Lower leg skin (tissue), 4 donors: ENCODE measurements around the gene TMEM131L. TPM values are rescaled to one million over a fixed set of nuclear protein-coding genes. Genes with fewer than 3 reads are reported as not detected.

Source experiments
- DNase-seq, 2 donors: peaks; one replicate each; pipeline ENCODE4 v3.0.0-alpha.2; 2019; ENCODE audit warnings: low spot score in 2 of 2
- H3K4me3 ChIP-seq: fragments of 200-600 bp; sonication (generic); 2 replicates; pipeline ENCODE4 v1.5.1; 2017; ENCODE audit warnings: mild to moderate bottlenecking, low read depth; ENCODE audit not compliant: poor library complexity, severe bottlenecking
- POLR2A ChIP-seq, 2 donors: fragments of 450-650 bp; IDR thresholded peaks; one replicate each; pipeline ENCODE4 v1.6.1; 2016 to 2017; ENCODE audit warnings: antibody characterized with exemption in 2 of 2, mild to moderate bottlenecking in 1 of 2, moderate library complexity in 1 of 2
- WGBS, 2 donors: methylation state at CpG; one replicate each; pipeline ENCODE4 v1.1.5; 2018; 5-methylcytosine and 5-hydroxymethylcytosine counted together
- intact Hi-C: fragments of 100-400 bp; cut with DNase I; formaldehyde crosslinking; loops from one replicate; pipeline ENCODE4 v1.15.0; 2023; ENCODE audit warnings: low total_unique reads
- total RNA-seq, 4 donors: library from RNA; depleted of rRNA; stranded (reverse); fragments of >200 nt; gene quantifications; one replicate each; pipeline ENCODE4 v1.1.0, GENCODE V29; 2016
- TF ChIP-seq, protein P1 (sequence below), 3 donors: fragments of 450-650 bp; IDR thresholded peaks; one replicate each; pipeline ENCODE4 v1.5.1; 2016; ENCODE audit warnings: antibody characterized with exemption in 3 of 3, mild to moderate bottlenecking in 3 of 3, moderate library complexity in 2 of 3

Gene TMEM131L
- total RNA-seq, 4 donors from 2014 or later: 8.3 to 15.9 (median 12.1) TPM

DNA sequence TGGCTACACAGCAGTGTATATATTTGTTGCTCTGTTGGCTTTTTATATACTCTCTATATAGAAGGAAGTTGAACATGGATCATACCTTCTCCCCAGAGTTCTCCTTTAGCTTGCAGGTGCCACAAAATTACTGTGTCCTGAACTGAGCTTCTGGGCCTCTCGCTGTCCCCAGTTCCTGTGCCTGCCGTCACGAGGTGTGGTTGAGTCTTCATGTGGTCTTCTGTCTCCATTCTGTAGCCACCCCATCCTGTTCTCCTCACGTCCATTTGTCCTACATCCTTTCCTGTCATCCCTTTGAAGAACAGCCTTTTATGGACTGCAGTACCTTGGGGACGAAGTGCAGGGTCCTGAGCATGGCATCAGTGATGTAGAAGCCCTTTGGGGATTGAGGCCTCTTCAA is 14.5 kb downstream of the TMEM131L start:
- no peak overlapping the region for H3K4me3 ChIP-seq
- TF ChIP-seq POLR2A (IDR thresholded peaks at IDR 0.05): no peak
- TF ChIP-seq, protein P1, sequence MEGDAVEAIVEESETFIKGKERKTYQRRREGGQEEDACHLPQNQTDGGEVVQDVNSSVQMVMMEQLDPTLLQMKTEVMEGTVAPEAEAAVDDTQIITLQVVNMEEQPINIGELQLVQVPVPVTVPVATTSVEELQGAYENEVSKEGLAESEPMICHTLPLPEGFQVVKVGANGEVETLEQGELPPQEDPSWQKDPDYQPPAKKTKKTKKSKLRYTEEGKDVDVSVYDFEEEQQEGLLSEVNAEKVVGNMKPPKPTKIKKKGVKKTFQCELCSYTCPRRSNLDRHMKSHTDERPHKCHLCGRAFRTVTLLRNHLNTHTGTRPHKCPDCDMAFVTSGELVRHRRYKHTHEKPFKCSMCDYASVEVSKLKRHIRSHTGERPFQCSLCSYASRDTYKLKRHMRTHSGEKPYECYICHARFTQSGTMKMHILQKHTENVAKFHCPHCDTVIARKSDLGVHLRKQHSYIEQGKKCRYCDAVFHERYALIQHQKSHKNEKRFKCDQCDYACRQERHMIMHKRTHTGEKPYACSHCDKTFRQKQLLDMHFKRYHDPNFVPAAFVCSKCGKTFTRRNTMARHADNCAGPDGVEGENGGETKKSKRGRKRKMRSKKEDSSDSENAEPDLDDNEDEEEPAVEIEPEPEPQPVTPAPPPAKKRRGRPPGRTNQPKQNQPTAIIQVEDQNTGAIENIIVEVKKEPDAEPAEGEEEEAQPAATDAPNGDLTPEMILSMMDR (IDR thresholded peaks at IDR 0.05): no peak
- WGBS, 2 donors: 87 to 97% methylated on average over 5 of the region's 5 CpGs
- DNase-seq: no peak
- intact Hi-C loops: no loop called here

DNA sequence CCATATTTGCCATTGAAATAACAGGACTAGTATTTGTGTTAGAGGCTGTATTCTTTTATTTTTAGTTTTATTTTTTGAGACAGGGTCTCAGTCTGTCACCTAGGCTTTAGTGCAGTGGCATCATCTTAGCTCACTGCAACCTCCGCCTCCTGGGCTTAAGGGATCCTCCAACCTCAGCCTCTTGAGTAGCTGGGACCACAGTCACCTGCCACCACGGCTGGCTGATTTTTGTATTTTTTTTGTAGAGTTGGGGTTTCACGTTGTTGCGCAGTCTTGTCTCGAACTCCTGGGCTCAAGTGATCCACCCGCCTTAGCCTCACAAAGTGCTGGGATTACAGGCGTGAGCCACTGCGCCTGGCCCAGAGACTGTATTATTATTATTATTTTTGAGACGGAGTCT is 15.3 kb downstream of the TMEM131L start:
- 98% methylated on average over 9 of the region's 9 CpGs for WGBS, 2 donors
- no peak overlapping the region for H3K4me3 ChIP-seq
- no peak for TF ChIP-seq POLR2A (IDR thresholded peaks at IDR 0.05)
- TF ChIP-seq, protein P1 (IDR thresholded peaks at IDR 0.05): no peak
- DNase-seq: no peak
- intact Hi-C loops: no loop called here

DNA sequence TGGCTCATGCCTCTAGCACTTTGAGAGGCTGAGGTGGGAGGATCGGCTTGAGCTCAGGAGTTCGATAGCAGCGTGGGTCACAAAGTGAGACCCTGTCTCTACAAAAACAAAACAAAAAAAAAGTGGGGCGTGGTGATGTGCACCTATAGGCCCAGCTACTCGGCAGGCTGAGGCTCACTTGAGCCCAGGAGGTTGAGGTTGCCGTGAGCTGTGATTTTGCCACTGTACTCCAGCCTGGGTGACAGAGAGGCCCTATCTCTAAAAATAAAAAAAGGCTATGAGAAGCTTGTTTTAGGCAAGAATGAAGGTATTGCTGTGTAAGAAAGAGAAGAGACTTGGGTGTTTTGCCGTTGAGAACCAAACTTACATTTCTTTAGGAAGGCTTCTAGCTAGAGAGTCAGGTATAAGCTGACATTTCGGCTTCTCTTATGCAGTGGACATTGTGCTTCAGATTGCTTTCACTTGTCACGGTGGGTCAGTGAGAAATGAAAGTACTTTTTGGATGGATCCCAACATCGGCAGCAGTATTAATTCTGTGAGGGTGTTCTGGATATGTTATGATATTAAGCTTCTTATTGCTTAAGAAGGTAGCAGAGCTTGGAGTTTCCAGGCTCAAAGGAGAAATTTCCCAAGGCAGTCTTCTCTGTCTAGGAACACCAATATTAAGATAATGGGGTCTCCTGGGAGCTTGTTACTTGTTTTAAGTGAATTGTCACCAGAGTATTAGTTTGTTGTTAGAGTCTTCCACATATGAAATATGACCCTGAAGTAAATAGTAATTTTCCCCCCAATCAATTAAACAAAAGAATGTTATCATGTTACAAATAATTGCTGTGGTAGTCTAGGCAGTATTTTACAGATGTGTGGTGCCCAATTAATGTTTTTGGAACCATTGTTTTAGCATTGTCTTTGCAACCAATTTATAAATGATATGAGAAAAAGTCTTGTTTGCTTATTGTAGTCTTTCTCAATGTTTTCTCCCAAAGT is 17.6 kb downstream of the TMEM131L start:
- intact Hi-C loops: no loop called here
- TF ChIP-seq POLR2A (IDR thresholded peaks at IDR 0.05): no peak
- TF ChIP-seq, protein P1 (IDR thresholded peaks at IDR 0.05): no peak
- no peak overlapping the region for H3K4me3 ChIP-seq
- 70 to 71% methylated on average over 10 of the region's 10 CpGs for WGBS, 2 donors
- DNase-seq: no peak

DNA sequence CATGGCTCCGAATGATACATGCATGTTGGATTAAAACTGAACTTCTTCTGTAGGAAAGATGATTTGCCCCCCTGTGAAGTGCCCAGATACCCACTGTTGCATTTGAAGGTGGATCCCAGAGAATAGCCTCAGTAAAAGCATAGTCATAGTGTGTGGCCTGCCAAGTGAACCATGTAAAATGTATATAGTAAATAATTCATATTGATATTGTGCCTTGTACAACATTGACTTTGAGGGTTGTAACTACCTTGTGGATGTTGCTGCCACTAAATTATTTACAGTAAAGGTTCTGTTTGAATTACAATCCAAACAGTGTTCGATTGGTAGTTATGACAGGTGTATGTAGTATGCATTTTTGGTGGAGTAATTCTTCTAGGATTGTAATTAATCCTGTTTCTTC is 19.2 kb downstream of the TMEM131L start:
- no peak for DNase-seq
- intact Hi-C loops: no loop called here
- 92 to 99% methylated on average over 2 of the region's 2 CpGs for WGBS, 2 donors
- H3K4me3 ChIP-seq: no peak overlapping the region
- no peak for TF ChIP-seq POLR2A (IDR thresholded peaks at IDR 0.05)
- TF ChIP-seq, protein P1 (IDR thresholded peaks at IDR 0.05): no peak

DNA sequence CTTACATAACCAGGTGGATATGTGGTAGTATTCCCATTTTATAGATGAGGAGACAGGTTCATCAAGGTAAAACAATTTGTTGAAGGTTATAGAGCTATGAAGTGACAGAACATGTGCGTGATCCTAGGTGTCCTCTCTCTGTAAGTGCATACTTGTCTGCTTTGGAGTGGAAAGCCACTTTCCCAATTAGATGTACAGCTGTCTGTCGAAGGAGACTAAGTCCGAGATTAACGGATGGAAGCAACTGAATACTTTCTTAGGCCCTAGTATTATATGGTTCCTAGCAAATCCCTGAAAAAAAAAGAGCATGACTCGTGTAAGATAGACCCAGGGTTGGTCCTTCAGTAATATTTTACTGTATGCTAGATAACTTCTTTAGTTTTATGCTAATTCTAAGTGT is 19.7 kb downstream of the TMEM131L start:
- intact Hi-C loops: no loop called here
- DNase-seq: no peak

More for the DNA sequence above, 19.7 kb downstream of the TMEM131L start:
- WGBS, 2 donors: 75 to 79% methylated on average over 5 of the region's 5 CpGs
- TF ChIP-seq, protein P1 (IDR thresholded peaks at IDR 0.05): no peak
- TF ChIP-seq POLR2A (IDR thresholded peaks at IDR 0.05): no peak
- no peak overlapping the region for H3K4me3 ChIP-seq
